OCI-LY1 (cell line): ENCODE data around the gene HMOX1.

Experiments
- H2AFZ ChIP-seq: fragments of 200-600 bp; sonication (generic), shearing (Covaris generic); 2 replicates; pipeline ENCODE4 v1.6.0; 2014; ENCODE audit warnings: antibody characterized with exemption, mild to moderate bottlenecking, low read length
- H3F3A ChIP-seq: fragments of 200-600 bp; sonication (generic), shearing (Covaris generic); 2 replicates; pipeline ENCODE4 v1.6.0; 2014; ENCODE audit warnings: mild to moderate bottlenecking, antibody characterized with exemption, low read length, moderate library complexity; ENCODE audit not compliant: insufficient read depth
- H3K27ac ChIP-seq: fragments of 200-600 bp; sonication (generic); 2 replicates; pipeline ENCODE4 v1.5.1; 2014; ENCODE audit warnings: low read length, mixed run types, mild to moderate bottlenecking, low read depth; ENCODE audit not compliant: poor library complexity, severe bottlenecking
- H3K27me3 ChIP-seq: fragments of 200-600 bp; sonication (generic); 2 replicates; pipeline ENCODE4 v1.6.0; 2014; ENCODE audit warnings: antibody characterized with exemption, mild to moderate bottlenecking, low read length, moderate library complexity; ENCODE audit not compliant: insufficient read depth
- H3K36me3 ChIP-seq: fragments of 200-600 bp; sonication (generic); 2 replicates; pipeline ENCODE4 v1.6.1; 2014; ENCODE audit warnings: mild to moderate bottlenecking, antibody characterized with exemption, low read length, moderate library complexity, mixed read lengths; ENCODE audit not compliant: insufficient read depth
- H3K4me1 ChIP-seq: fragments of 200-600 bp; sonication (generic); 2 replicates; pipeline ENCODE4 v1.5.1; 2014; ENCODE audit warnings: mild to moderate bottlenecking, low read length, moderate library complexity; ENCODE audit not compliant: insufficient read depth, severe bottlenecking
- H3K4me2 ChIP-seq: fragments of 200-600 bp; sonication (generic), shearing (Covaris generic); 2 replicates; pipeline ENCODE4 v1.6.1; 2014; ENCODE audit warnings: low read length
- H3K4me3 ChIP-seq: fragments of 200-600 bp; sonication (generic); 2 replicates; pipeline ENCODE4 v1.5.1; 2014; ENCODE audit warnings: low read length, low read depth, mild to moderate bottlenecking, mixed read lengths; ENCODE audit not compliant: poor library complexity, severe bottlenecking
- H3K79me2 ChIP-seq: fragments of 200-600 bp; shearing (Covaris generic); 2 replicates; pipeline ENCODE4 v1.6.1; 2016; ENCODE audit warnings: mixed run types, low read length, mixed read lengths; ENCODE audit not compliant: insufficient read depth
- H3K9ac ChIP-seq: fragments of 200-600 bp; sonication (generic), shearing (Covaris generic); 2 replicates; pipeline ENCODE4 v1.6.1; 2014; ENCODE audit warnings: mild to moderate bottlenecking, low read length, mixed read lengths
- H3K9me2 ChIP-seq: fragments of 200-600 bp; sonication (generic), shearing (Covaris generic); 2 replicates; pipeline ENCODE4 v1.6.1; 2014; ENCODE audit warnings: low read depth, mild to moderate bottlenecking, low read length, mixed read lengths
- H3K9me3 ChIP-seq: fragments of 200-600 bp; shearing (Covaris generic); 2 replicates; pipeline ENCODE4 v1.6.1; 2014; ENCODE audit warnings: low read length, mixed read lengths
- H4K20me1 ChIP-seq: fragments of 200-600 bp; sonication (generic), shearing (Covaris generic); 2 replicates; pipeline ENCODE4 v1.6.0; 2016; ENCODE audit warnings: mild to moderate bottlenecking, low read length; ENCODE audit not compliant: insufficient read depth
- EZH2 ChIP-seq: fragments of 200-600 bp; sonication (generic), shearing (Covaris generic); IDR thresholded peaks from 2 replicates; pipeline ENCODE4 v1.8.0; 2017; ENCODE audit warnings: borderline replicate concordance, mixed run types, mild to moderate bottlenecking, antibody characterized with exemption, low read length, moderate library complexity, mixed read lengths
- TF ChIP-seq, protein P1 (sequence below): fragments of 200-600 bp; sonication (generic), shearing (Covaris generic); IDR thresholded peaks from 2 replicates; pipeline ENCODE4 v1.5.1; 2017; ENCODE audit warnings: mild to moderate bottlenecking, antibody characterized with exemption, low read length, moderate library complexity, mixed read lengths

HMOX1 gene

DNA sequence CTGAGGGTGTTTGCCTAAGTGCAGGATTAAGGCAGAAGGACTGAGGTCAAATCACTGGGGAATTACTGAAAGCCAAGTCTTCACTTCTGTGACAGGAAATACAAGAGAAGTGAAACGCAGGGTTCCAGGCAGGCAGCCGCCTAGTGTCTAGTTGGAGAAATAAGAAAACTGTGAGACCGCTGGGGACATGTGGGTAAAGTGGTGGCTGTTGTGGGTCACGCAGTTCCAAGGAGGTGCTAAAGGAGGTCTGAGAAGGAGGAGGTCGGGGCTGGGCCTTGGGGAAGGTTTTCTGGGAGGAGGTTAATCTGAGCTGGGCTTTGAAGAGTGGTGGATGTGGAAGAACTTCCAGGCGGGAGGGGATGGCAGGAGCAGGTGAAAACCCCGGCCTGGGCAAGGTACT, 30.2 kb downstream of the HMOX1 start:
- Histone ChIP-seq H3K36me3 (peaks cover 94% of the 10 kb centered on the region), H3K4me3 (peak overlapping the region; percentile 24), H3K9me2 (no peaks in the 10 kb centered on the region), H4K20me1 (no peaks in the 10 kb centered on the region), H3K4me2 (peak overlapping the region; percentile 50), H3K9me3 (no peaks in the 10 kb centered on the region), H3K4me1 (peaks cover 27% of the 10 kb centered on the region), H3K9ac (peak overlapping the region; percentile 56; the same call in 1 of the 2 replicates), H3K79me2 (no peaks in the 10 kb centered on the region), H3K27ac (peak overlapping the region; percentile 95), H3F3A (peaks cover 6% of the 10 kb centered on the region; the same call in 1 of the 2 replicates), H3K27me3 (no peaks in the 10 kb centered on the region), H2AFZ (no peak overlapping the region)
- TF ChIP-seq EZH2: no peak
- TF ChIP-seq, protein P1, sequence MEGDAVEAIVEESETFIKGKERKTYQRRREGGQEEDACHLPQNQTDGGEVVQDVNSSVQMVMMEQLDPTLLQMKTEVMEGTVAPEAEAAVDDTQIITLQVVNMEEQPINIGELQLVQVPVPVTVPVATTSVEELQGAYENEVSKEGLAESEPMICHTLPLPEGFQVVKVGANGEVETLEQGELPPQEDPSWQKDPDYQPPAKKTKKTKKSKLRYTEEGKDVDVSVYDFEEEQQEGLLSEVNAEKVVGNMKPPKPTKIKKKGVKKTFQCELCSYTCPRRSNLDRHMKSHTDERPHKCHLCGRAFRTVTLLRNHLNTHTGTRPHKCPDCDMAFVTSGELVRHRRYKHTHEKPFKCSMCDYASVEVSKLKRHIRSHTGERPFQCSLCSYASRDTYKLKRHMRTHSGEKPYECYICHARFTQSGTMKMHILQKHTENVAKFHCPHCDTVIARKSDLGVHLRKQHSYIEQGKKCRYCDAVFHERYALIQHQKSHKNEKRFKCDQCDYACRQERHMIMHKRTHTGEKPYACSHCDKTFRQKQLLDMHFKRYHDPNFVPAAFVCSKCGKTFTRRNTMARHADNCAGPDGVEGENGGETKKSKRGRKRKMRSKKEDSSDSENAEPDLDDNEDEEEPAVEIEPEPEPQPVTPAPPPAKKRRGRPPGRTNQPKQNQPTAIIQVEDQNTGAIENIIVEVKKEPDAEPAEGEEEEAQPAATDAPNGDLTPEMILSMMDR: peak; percentile 55

GRCh38 chr22:35413624-35414023, 32.7 kb downstream of the HMOX1 start:
- Histone ChIP-seq H2AFZ (no peak overlapping the region), H3K9ac (no peak overlapping the region), H3K4me1 (peaks cover 27% of the 10 kb centered on the region), H3K27me3 (no peaks in the 10 kb centered on the region), H4K20me1 (no peaks in the 10 kb centered on the region), H3K4me3 (no peak overlapping the region), H3F3A (peaks cover 6% of the 10 kb centered on the region; the same call in 1 of the 2 replicates), H3K9me3 (no peaks in the 10 kb centered on the region), H3K36me3 (peaks cover 91% of the 10 kb centered on the region), H3K79me2 (no peaks in the 10 kb centered on the region), H3K27ac (no peak overlapping the region), H3K4me2 (no peak overlapping the region), H3K9me2 (no peaks in the 10 kb centered on the region)
- no peak for TF ChIP-seq EZH2
- TF ChIP-seq, protein P1: no peak

DNA sequence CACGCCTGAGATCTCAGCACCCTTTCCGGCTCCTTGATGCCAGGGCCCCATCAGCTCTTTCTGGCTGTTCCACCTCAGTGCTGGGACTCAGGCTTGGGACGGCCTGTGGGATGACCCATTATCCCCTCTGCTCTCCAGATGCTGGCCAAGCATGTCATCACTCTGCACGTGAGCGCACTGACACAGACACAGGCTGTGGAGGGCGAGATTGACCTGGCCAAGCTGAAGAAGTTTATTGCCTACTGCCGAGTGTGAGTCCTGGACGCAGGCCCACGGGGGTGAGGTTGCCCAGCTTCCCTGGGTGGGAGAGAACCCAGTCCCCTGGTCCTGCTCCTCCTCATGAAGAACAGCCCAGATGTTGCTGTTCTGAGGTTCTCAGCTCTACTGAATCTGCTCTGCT, 36.7 kb downstream of the HMOX1 start:
- H3K27me3 ChIP-seq: no peaks in the 10 kb centered on the region
- no peaks in the 10 kb centered on the region for H3K9me3 ChIP-seq
- TF ChIP-seq EZH2: no peak
- TF ChIP-seq, protein P1: no peak
- no peaks in the 10 kb centered on the region for H4K20me1 ChIP-seq
- H3K79me2 ChIP-seq: no peaks in the 10 kb centered on the region
- H3K9me2 ChIP-seq: no peaks in the 10 kb centered on the region
- H3K4me3 ChIP-seq: no peak overlapping the region
- H3K27ac ChIP-seq: no peak overlapping the region
- H3K9ac ChIP-seq: no peak overlapping the region
- no peaks in the 10 kb centered on the region for H3K4me1 ChIP-seq
- H3K36me3 ChIP-seq: peaks cover 96% of the 10 kb centered on the region
- no peak overlapping the region for H3K4me2 ChIP-seq
- H3F3A ChIP-seq: no peaks in the 10 kb centered on the region
- H2AFZ ChIP-seq: no peak overlapping the region
